CD14-positive monocyte (primary cell): ENCODE results near the gene SH3PXD2A. TPM values are rescaled to one million over a fixed set of nuclear protein-coding genes. Genes with fewer than 3 reads are reported as not detected.

ENCODE experiments used
- DNase-seq, 3 donors: peaks; one replicate each; pipeline ENCODE4 v3.0.0-alpha.2; 2011 to 2022
- H2AFZ ChIP-seq: 2 replicates; pipeline ENCODE4 v1.6.0; 2012; ENCODE audit warnings: mild to moderate bottlenecking, low read depth, low read length, inconsistent platforms; ENCODE audit not compliant: insufficient read depth, poor library complexity, severe bottlenecking
- H3K27ac ChIP-seq, 2 donors: 1 replicate in 1 of 2; 2 replicates in 1 of 2; pipeline ENCODE4 v1.5.1; 2012 to 2013; ENCODE audit warnings: low read length in 2 of 2, control low read depth in 1 of 2, inconsistent platforms in 1 of 2, low read depth in 1 of 2, mild to moderate bottlenecking in 1 of 2
- H3K27me3 ChIP-seq, 2 donors: one replicate each; pipeline versions ENCODE4 v1.6.0 to v1.6.1; 2011 to 2013; ENCODE audit warnings: low read length in 2 of 2; ENCODE audit not compliant: control insufficient read depth in 2 of 2, insufficient read depth in 2 of 2
- H3K36me3 ChIP-seq, 2 donors: replicated peaks in 1 of 2; 1 replicate in 1 of 2; 2 replicates in 1 of 2; pipeline versions ENCODE4 v1.5.1 to v1.6.1; 2012 to 2013; ENCODE audit warnings: low read length in 2 of 2, control low read depth in 1 of 2, inconsistent platforms in 1 of 2, mild to moderate bottlenecking in 1 of 2; ENCODE audit not compliant: insufficient read depth in 2 of 2, control insufficient read depth in 1 of 2
- H3K4me1 ChIP-seq, 2 donors: 1 replicate in 1 of 2; 2 replicates in 1 of 2; pipeline versions ENCODE4 v1.5.1 to v1.6.1; 2012 to 2013; ENCODE audit warnings: low read length in 2 of 2, control low read depth in 1 of 2, inconsistent platforms in 1 of 2, mild to moderate bottlenecking in 1 of 2, moderate library complexity in 1 of 2; ENCODE audit not compliant: insufficient read depth in 2 of 2, control insufficient read depth in 1 of 2
- H3K4me2 ChIP-seq: replicated peaks from 2 replicates; pipeline ENCODE3; 2012; ENCODE audit warnings: low read length, moderate library complexity, mild to moderate bottlenecking; ENCODE audit not compliant: poor library complexity, severe bottlenecking; ENCODE audit errors: extremely low read depth
- H3K4me3 ChIP-seq, 3 experiments: fragments of 200-600 bp in 1 of 3; sonication (generic) in 1 of 3; replicated peaks in 1 of 3; 1 replicate in 2 of 3; 2 replicates in 1 of 3; pipeline ENCODE4 v1.5.1; 2011 to 2013; ENCODE audit warnings: low read length in 3 of 3, mild to moderate bottlenecking in 3 of 3, control low read depth in 2 of 3, low read depth in 2 of 3, inconsistent platforms in 1 of 3, moderate library complexity in 1 of 3
- H3K79me2 ChIP-seq: 2 replicates; pipeline ENCODE4 v1.6.0; 2012; ENCODE audit warnings: mild to moderate bottlenecking, control low read depth, inconsistent platforms, low read length, moderate library complexity; ENCODE audit not compliant: insufficient read depth
- H3K9ac ChIP-seq: 2 replicates; pipeline ENCODE4 v1.6.0; 2017; ENCODE audit warnings: low read length, mild to moderate bottlenecking; ENCODE audit not compliant: insufficient read depth, poor library complexity, severe bottlenecking
- H3K9me3 ChIP-seq, 2 donors: replicated peaks in 1 of 2; 1 replicate in 1 of 2; 2 replicates in 1 of 2; pipeline versions ENCODE4 v1.5.1 to v1.6.1; 2012 to 2013; ENCODE audit warnings: low read length in 2 of 2, control low read depth in 1 of 2; ENCODE audit not compliant: control insufficient read depth in 1 of 2, insufficient read depth in 1 of 2
- H4K20me1 ChIP-seq: 2 replicates; pipeline ENCODE4 v1.6.0; 2012; ENCODE audit warnings: mild to moderate bottlenecking, low read length, control low read depth, moderate library complexity; ENCODE audit not compliant: insufficient read depth
- H3K27ac Mint-ChIP-seq, 7 donors: one replicate each; pipeline ENCODE4 v1.8.0; 2020; ENCODE audit warnings: mild to moderate bottlenecking in 7 of 7, mixed read lengths in 7 of 7, moderate library complexity in 6 of 7, inconsistent platforms in 2 of 7
- H3K27me3 Mint-ChIP-seq, 3 donors: one replicate each; pipeline ENCODE4 v1.8.0; 2021 to 2022; ENCODE audit warnings: low read depth in 3 of 3, mild to moderate bottlenecking in 3 of 3, mixed read lengths in 3 of 3, moderate library complexity in 3 of 3, inconsistent platforms in 1 of 3
- H3K36me3 Mint-ChIP-seq, 2 donors: one replicate each; pipeline ENCODE4 v1.8.0; 2020; ENCODE audit warnings: mixed read lengths in 2 of 2, inconsistent platforms in 1 of 2, mild to moderate bottlenecking in 1 of 2
- H3K4me1 Mint-ChIP-seq: one replicate; pipeline ENCODE4 v1.8.0; 2020; ENCODE audit warnings: mild to moderate bottlenecking, mixed read lengths
- H3K4me3 Mint-ChIP-seq, 2 donors: one replicate each; pipeline ENCODE4 v1.8.0; 2020; ENCODE audit warnings: mild to moderate bottlenecking in 2 of 2, mixed read lengths in 2 of 2, moderate library complexity in 1 of 2
- H3K9me3 Mint-ChIP-seq, 7 donors: one replicate each; pipeline ENCODE4 v1.8.0; 2020 to 2022; ENCODE audit warnings: mixed read lengths in 7 of 7, mild to moderate bottlenecking in 6 of 7, moderate library complexity in 6 of 7, inconsistent platforms in 2 of 7
- WGBS: methylation state at CpG from one replicate; pipeline ENCODE4 v1.1.5; 2013; ENCODE audit warnings: missing lambda C conversion rate; ENCODE audit not compliant: insufficient coverage; 5-methylcytosine and 5-hydroxymethylcytosine counted together
- intact Hi-C, 2 donors: fragments of 100-400 bp; cut with micrococcal nuclease; formaldehyde crosslinking; loops; one replicate each; pipeline versions ENCODE4 v1.15.0 to v1.15.1; 2023
- polyA plus RNA-seq, 3 donors: library from polyadenylated mRNA; depleted of rRNA in 1 of 3; unstranded in 2 of 3; stranded (reverse) in 1 of 3; fragments of 300-500 nt in 2 of 3; fragments of >200 nt in 1 of 3; fragmentation: Illumina TruSeq in 2 of 3; gene quantifications; 1 replicate in 2 of 3; 2 replicates in 1 of 3; pipeline ENCODE4 v1.2.3, GENCODE V29; 2012 to 2021
- TF ChIP-seq, protein P1 (sequence below): fragments of 200-600 bp; IDR thresholded peaks from one replicate; pipeline ENCODE4 v1.8.0; 2022; ENCODE audit warnings: antibody characterized with exemption, mild to moderate bottlenecking

Gene SH3PXD2A
- polyA plus RNA-seq, 3 donors = 0.01 to 0.76 (median 0.05) TPM

DNA sequence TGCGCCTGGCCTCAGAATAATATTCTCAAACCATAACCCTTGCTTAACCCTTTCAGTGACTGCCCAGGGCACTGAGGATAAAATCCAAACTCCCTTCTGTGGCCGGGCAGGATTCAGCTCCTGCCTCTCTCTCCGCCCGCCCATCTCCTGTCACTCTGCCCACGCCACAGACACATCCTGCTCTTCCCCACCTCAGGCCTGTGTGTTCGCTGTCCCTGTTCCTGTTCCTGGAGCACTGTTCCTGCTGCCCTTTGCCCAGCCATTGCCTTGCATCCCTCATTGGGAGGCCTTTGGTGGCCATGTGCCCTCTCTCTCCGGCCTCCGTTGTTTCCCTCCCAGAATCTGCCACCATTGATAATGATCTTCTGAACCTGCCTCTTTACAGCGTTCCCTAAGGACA, 108.8 kb downstream of the SH3PXD2A start:
- Histone ChIP-seq H2AFZ (no peak overlapping the region), H3K4me1 (no peaks in the 10 kb centered on the region), H3K27ac (no peak overlapping the region), H4K20me1 (no peaks in the 10 kb centered on the region), H3K4me2 (no peak overlapping the region), H3K4me3 (no peak overlapping the region), H3K79me2 (no peaks in the 10 kb centered on the region), H3K36me3 (no peaks in the 10 kb centered on the region), H3K9ac (no peak overlapping the region), H3K9me3 (peaks cover 0 to 4% of the 10 kb centered on the region in 2 donors), H3K27me3 (no peaks in the 10 kb centered on the region)
- H3K36me3 Mint-ChIP-seq = no peaks in the 10 kb centered on the region
- peaks cover 0 to 1% (median 0%) of the 10 kb centered on the region in 7 donors for H3K9me3 Mint-ChIP-seq
- 91% methylated on average over 9 of the region's 9 CpGs for WGBS
- no peak for DNase-seq
- H3K27me3 Mint-ChIP-seq = peaks cover under 1 to 3% (median 3%) of the 10 kb centered on the region in 3 donors
- H3K27ac Mint-ChIP-seq = peak overlapping the region in 1 of 7 donors; percentile 9
- H3K4me3 Mint-ChIP-seq = no peak overlapping the region
- intact Hi-C loops = no loop called here
- peaks cover 9% of the 10 kb centered on the region for H3K4me1 Mint-ChIP-seq
- TF ChIP-seq, protein P1, sequence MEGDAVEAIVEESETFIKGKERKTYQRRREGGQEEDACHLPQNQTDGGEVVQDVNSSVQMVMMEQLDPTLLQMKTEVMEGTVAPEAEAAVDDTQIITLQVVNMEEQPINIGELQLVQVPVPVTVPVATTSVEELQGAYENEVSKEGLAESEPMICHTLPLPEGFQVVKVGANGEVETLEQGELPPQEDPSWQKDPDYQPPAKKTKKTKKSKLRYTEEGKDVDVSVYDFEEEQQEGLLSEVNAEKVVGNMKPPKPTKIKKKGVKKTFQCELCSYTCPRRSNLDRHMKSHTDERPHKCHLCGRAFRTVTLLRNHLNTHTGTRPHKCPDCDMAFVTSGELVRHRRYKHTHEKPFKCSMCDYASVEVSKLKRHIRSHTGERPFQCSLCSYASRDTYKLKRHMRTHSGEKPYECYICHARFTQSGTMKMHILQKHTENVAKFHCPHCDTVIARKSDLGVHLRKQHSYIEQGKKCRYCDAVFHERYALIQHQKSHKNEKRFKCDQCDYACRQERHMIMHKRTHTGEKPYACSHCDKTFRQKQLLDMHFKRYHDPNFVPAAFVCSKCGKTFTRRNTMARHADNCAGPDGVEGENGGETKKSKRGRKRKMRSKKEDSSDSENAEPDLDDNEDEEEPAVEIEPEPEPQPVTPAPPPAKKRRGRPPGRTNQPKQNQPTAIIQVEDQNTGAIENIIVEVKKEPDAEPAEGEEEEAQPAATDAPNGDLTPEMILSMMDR = no peak

DNA sequence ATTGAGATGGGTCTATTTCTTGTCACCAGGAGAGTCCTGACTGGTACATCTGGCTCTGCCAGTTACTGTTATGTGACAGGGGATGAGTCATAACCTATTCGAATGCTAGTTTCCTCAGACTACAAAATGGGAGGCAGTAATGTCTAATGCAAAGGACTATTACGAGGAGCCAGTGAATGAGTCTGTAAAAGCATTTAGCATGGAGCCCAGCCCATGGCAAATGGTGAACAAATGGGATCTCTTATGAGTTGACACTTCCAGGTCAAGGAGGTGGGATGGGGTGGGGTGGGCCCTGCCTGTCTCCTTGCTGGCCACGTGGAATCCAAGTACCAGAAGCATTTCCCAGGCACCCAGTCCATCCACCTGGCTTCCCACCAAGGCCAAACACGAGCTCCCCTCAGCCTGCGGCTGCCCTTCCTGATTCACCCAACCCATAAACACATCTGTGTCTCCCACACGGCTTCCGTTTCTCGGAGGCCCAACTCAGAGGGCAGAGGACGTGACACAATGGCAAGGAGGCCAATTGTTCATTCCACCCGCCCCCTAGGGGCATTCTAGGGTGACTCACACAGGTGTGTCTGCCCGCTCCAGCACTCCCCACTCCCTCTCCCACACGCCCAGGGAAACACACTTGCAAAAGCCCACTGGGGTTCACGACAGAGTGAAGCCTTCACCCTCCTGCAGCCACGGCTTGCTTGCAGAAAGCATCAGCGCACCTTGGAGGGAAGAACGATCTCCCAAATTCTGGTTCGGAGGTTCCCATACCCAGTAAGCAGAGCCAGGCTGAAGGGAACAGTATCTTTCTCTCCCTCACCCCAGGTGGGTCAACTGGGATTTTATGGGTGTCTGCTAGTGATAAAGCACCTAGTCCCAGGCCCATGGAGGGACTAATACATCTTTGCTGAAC, 109.8 kb downstream of the SH3PXD2A start:
- Histone ChIP-seq H3K4me2 (no peak overlapping the region), H3K4me3 (no peak overlapping the region), H3K36me3 (no peaks in the 10 kb centered on the region), H4K20me1 (no peaks in the 10 kb centered on the region), H2AFZ (no peak overlapping the region), H3K27me3 (no peaks in the 10 kb centered on the region), H3K79me2 (no peaks in the 10 kb centered on the region), H3K27ac (no peak overlapping the region), H3K9ac (no peak overlapping the region), H3K9me3 (peaks cover 0 to 4% of the 10 kb centered on the region in 2 donors), H3K4me1 (no peaks in the 10 kb centered on the region)
- Mint-ChIP-seq H3K36me3 (no peaks in the 10 kb centered on the region), H3K4me1 (peaks cover 9% of the 10 kb centered on the region), H3K27me3 (peaks cover 0 to 5% (median 5%) of the 10 kb centered on the region in 3 donors), H3K9me3 (peaks cover 0 to 1% (median 0%) of the 10 kb centered on the region in 7 donors), H3K27ac (no peak overlapping the region), H3K4me3 (no peak overlapping the region)
- DNase-seq = peak in 1 of 3 donors; percentile 26
- intact Hi-C loops = no loop called here
- 81% methylated on average over 13 of the region's 17 CpGs for WGBS
- TF ChIP-seq, protein P1 = no peak
